A172 (cell line): Measurements from ENCODE around the gene TECTB. TPM values are rescaled to one million over a fixed set of nuclear protein-coding genes. Genes with fewer than 3 reads are reported as not detected.
"Not testable (repeated sequence)": the region's sequence is repeated elsewhere in the genome, so short reads cannot be mapped to it uniquely, and the experiment has no call there.

ENCODE experiments used
- DNase-seq: peaks from one replicate; pipeline ENCODE4 v3.0.0-alpha.2; 2015; ENCODE audit warnings: low spot score
- total RNA-seq: library from RNA; depleted of rRNA; stranded (reverse); fragments of >200 nt; shearing (Covaris generic); gene quantifications from 2 replicates; pipeline ENCODE4 v1.2.3, GENCODE V29; 2014; rRNA removed

The TECTB gene
- total RNA-seq: not detected in 2 replicates

GRCh38 chr10:112283100-112283499, at the start of gene TECTB:
Gene TECTB (plus strand): TSS chr10:112283400. CDS start chr10:112283735, 335 bp downstream.
- no peak for DNase-seq

GRCh38 chr10:112235141-112235540, 48.1 kb upstream of the TECTB start:
- no peak for DNase-seq

- no peak for DNase-seq
Observed at GRCh38 chr10:112235920-112236319, 47.3 kb upstream of the TECTB start.

- no peak for DNase-seq
Observed at GRCh38 chr10:112236486-112236885, 46.7 kb upstream of the TECTB start.

DNA sequence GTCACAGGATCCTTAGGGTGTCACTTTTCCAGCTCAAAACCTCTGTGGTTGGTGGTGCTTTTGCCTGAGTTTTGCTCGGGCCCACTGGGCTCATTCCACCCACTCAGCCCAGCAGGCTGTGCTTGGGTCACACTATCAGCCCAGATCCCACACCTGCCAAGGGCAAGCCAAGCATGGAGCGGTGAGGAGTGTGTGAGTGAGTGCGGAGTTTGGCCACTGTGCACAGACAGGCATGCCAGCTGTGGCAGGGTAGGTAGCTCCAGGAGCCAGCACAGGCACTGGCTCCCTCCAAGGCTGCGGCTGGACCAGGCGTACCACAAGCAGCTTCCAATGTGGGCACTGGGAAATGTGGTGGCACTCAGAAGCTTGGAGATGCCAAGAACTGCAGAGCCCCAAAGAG, 43.9 kb upstream of the TECTB start:
- DNase-seq: no peak

DNA sequence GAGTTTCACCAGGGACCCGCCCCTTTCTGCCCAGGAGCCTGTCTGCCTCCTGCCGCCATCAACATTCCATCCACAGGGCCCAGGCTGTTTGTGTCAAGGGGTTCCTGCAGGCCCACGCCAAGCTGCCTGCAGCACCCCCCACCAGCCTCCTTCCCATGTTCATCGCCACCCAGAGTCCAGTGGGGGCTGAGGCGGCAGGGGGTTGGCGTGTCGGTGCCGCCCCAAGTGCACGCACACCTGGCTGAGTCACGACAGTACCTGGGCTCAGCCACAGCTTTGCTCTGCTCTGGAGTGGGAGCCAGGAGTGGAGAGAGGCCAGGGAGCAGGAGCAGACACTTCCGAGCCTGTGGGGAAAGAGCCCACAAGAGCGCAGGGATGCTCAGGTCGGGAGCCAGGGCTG, 42.8 kb upstream of the TECTB start:
- no peak for DNase-seq

- DNase-seq: no peak
Observed at GRCh38 chr10:112241651-112242341, 41.4 kb upstream of the TECTB start.

GRCh38 chr10:112242769-112243168, 40.4 kb upstream of the TECTB start:
- DNase-seq: no peak

DNA sequence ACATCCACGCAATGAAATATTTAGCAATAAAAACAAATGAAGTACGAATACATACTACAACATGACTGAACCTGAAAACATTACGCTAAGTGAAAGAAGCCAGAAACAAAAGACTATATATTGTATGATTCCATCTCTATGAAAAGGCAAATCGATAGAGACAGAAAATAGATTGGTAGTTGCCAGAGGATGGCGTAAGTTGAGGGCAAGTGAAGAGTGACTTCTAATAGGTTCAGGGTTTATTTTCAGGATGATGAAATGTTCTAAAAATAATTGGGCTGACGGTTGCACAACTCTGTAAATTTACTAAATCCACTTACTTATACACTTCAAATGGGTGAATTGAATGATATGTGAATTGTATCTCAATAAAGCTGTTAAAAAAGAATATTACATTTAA, 39.5 kb upstream of the TECTB start:
- DNase-seq: no peak

GRCh38 chr10:112244197-112244596, 39.0 kb upstream of the TECTB start:
- DNase-seq: no peak

DNA sequence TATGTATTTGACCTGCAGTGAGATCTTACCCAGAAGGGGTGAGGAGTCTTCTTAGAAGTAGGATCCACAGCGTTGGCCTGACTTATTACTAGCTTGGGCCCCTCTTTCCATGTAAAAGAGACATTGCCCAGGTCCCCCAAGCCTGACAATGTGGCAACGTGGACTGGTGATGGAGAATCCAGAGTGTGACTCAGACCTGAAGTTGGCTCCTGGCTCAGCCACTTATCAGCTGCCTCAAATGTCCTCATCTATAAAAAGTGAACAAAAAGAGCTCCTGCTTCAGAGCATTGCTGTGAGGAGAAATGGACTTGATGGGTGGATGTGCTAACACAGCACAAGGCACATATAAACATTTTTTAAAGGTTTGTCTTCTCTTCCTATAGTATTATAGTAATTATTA, 35.4 kb upstream of the TECTB start:
- no peak for DNase-seq

GRCh38 chr10:112248584-112249295, 34.5 kb upstream of the TECTB start:
- DNase-seq: no peak

- no peak for DNase-seq
Observed at GRCh38 chr10:112249722-112250121, 33.5 kb upstream of the TECTB start.

GRCh38 chr10:112250555-112250954, 32.6 kb upstream of the TECTB start:
- DNase-seq: peak; percentile 89

- not testable (repeated sequence) for DNase-seq
Observed at GRCh38 chr10:112251238-112251637, 32.0 kb upstream of the TECTB start.

DNA sequence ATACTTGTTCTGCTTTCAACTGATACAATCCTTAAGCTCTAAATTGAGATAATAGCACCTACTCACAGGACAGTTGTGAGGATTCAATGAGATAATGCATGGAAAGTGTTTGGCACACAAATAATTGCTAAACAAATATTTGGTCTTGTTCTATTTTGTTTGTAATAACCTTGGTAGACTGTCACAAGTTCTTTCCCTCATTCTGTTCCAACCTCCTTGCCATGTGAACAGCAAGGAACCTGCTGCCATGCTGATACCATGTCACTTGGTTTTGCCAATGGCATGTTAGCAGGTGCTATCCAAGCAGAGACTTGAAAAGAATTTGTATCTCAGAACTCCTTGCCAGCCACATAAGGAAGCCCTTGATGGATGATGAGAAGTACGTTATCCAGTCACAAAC, 24.8 kb upstream of the TECTB start:
- DNase-seq: no peak

DNA sequence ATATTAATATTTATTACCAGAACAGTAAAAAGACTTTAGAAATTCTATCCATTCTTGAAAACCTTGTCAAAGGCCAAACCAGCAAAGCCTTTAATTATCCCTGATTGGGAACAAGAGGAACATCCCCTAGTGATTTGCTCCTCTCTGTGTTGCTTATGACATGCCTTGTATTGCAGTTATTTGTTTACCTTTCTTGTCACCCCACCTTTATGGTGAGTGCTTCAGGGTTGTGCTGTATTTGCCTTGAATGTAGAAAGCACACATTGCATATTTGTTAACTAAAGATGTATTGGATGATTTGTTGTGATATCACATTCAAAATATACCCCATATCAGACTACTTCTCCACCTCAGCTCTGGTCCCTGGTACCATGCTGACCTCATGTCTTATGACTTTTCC, 23.5 kb upstream of the TECTB start:
- no peak for DNase-seq

GRCh38 chr10:112260831-112261230, 22.4 kb upstream of the TECTB start:
- no peak for DNase-seq

GRCh38 chr10:112261281-112261822, 21.8 kb upstream of the TECTB start:
- DNase-seq: no peak

- no peak for DNase-seq
Observed at GRCh38 chr10:112262546-112262945, 20.7 kb upstream of the TECTB start.

DNA sequence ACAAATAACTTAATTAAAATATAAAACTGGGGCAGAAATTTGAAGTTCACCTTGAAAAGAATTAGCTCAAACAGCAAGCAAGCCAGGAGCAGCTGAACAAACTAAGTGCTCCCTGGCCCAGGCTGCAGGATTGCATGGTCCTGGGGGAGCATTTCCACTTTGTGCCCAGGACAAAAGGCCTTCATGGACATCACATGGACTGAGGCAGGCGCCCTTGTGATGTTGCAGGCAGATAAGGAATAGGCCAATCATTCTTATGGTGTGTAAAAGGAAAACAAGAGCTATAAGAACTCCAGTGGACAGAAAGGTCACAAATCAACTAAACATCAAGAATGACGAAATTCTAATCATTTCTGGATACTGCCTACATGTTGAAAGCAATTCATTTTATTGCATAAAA, 17.5 kb upstream of the TECTB start:
- no peak for DNase-seq

DNA sequence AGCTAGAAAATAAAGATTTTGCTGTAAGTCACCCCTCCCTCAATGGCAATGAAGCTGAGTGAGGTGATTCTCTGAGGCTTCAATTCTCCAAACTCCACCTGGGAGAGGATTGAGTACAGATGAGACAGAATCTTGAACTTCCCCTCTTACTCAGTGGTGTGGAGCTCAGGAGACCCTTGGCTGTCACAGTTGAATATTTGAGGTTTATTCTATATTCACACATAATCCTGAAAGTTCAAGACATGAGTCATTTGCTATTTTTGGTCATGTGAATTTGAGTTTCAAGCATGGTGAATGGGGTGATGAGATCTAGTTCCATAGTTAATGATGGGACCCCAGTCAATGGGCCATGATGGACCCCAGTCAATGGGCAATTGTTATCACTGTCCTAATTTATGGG, 13.9 kb upstream of the TECTB start:
- DNase-seq: peak; percentile 24

- no peak for DNase-seq
Observed at GRCh38 chr10:112271982-112272381, 11.2 kb upstream of the TECTB start.
